ENCODE results near the gene SORCS2.

The SORCS2 gene

GRCh38 chr4:7632341-7632740, 440.0 kb downstream of the SORCS2 start:
- no peak for TF ChIP-seq CTCF (IDR thresholded peaks at IDR 0.05; ENCODE audit: extremely low read depth, insufficient read depth, missing control alignments)
- in situ Hi-C loops (cut with MboI; ENCODE audit: low pct_unique_long_range_greater_than_20kb, low sequenced_read_pairs, unreplicated experiment) = no loop called here
- DNase-seq (ENCODE audit: low spot score) = no peak

DNA sequence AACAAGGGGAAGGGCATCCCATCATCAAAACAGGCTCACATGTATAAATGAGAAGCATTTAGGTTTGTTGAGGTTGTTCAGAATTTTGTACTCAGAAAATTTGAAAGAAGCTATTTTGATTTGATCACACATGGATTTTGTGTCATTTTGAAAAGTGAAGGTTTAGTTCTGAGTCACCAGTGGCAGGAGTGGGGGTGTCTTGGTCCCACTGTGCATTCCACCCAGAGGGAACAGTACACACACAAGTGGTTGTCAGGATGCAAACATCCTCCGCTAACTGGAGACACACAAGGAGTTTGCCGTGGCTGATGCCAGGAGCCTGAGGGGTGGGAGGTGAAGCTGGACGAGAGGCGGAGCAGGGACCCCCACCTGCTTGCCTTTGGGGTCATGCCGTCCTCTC, 440.6 kb downstream of the SORCS2 start:
- no peak for DNase-seq (ENCODE audit: low spot score)
- in situ Hi-C loops (cut with MboI; ENCODE audit: low pct_unique_long_range_greater_than_20kb, low sequenced_read_pairs, unreplicated experiment) = no loop called here
- no peak for TF ChIP-seq CTCF (IDR thresholded peaks at IDR 0.05; ENCODE audit: extremely low read depth, insufficient read depth, missing control alignments)

GRCh38 chr4:7634661-7635251, 442.4 kb downstream of the SORCS2 start:
- no peak for DNase-seq (ENCODE audit: low spot score)
- in situ Hi-C loops (cut with MboI; ENCODE audit: low pct_unique_long_range_greater_than_20kb, low sequenced_read_pairs, unreplicated experiment) = no loop called here
- TF ChIP-seq CTCF (IDR thresholded peaks at IDR 0.05; ENCODE audit: extremely low read depth, insufficient read depth, missing control alignments) = no peak

- no peak for TF ChIP-seq CTCF (IDR thresholded peaks at IDR 0.05; ENCODE audit: extremely low read depth, insufficient read depth, missing control alignments)
Measured at GRCh38 chr4:7635445-7636239, 443.3 kb downstream of the SORCS2 start.

GRCh38 chr4:7636240-7636508, 443.8 kb downstream of the SORCS2 start:
- in situ Hi-C loops (cut with MboI; ENCODE audit: low pct_unique_long_range_greater_than_20kb, low sequenced_read_pairs, unreplicated experiment) = no loop called here
- DNase-seq (ENCODE audit: low spot score) = no peak
- TF ChIP-seq CTCF (IDR thresholded peaks at IDR 0.05; ENCODE audit: extremely low read depth, insufficient read depth, missing control alignments) = no peak

More at GRCh38 chr4:7635445-7636239, 443.3 kb downstream of the SORCS2 start:
- no peak for DNase-seq (ENCODE audit: low spot score)
- in situ Hi-C loops (cut with MboI; ENCODE audit: low pct_unique_long_range_greater_than_20kb, low sequenced_read_pairs, unreplicated experiment) = no loop called here

- in situ Hi-C loops (cut with MboI; ENCODE audit: low pct_unique_long_range_greater_than_20kb, low sequenced_read_pairs, unreplicated experiment) = no loop called here
- no peak for TF ChIP-seq CTCF (IDR thresholded peaks at IDR 0.05; ENCODE audit: extremely low read depth, insufficient read depth, missing control alignments)
- no peak for DNase-seq (ENCODE audit: low spot score)
Measured at GRCh38 chr4:7637139-7637538, 444.8 kb downstream of the SORCS2 start.
